Heart left ventricle (tissue), 13 donors: ENCODE measurements around the gene VPS33A.

Experiments
- CTCF ChIP-seq, 12 donors: fragments of 200-600 bp; sonication (generic) in 4 of 12; IDR thresholded peaks; one replicate each; pipeline versions ENCODE4 v1.5.0 to v1.8.0; 2018 to 2022; ENCODE audit warnings: antibody characterized with exemption in 12 of 12, mild to moderate bottlenecking in 5 of 12
- POLR2A ChIP-seq, 2 donors: fragments of 450-650 bp; IDR thresholded peaks; one replicate each; pipeline ENCODE4 v1.6.1; 2017; ENCODE audit warnings: antibody characterized with exemption in 2 of 2, mild to moderate bottlenecking in 2 of 2, moderate library complexity in 2 of 2
- donor health status: ischemic (EF 13 %, LVEDD 7.1; RV severe dilation, severe dysfunction).
- donor health status: DM: no; HTN: yes; CAD: no.
- donor health status: DM: no; HTN: no; CAD: no.
- donor health status: ischemic (EF 25% LVEDD 6.9; RV normal size, moderate dysfunction).
- donor health status: ischemic (EF 25% LVEDD 5.7; RV mildly dilated, moderate dysfunction).
- donor health status: ischemic (EF 35%, LVEDD 5.7; RV mildly dilated, moderate dysfunction).
- donor health status: nonischemic (EF 11% LVEDD 7.7; RV severe dilation, severe dysfunction).
- donor health status: DM: yes; HTN: yes; CAD: no.
- donor health status: PGD.
- donor health status: ischemic (EF 29% LVEDD 5.4; RV normal size, mild dysfunction).
- donor health status: nonischemic (EF 23%, LVEDD 6.1; RV moderate dilation, normal function).

DNA sequence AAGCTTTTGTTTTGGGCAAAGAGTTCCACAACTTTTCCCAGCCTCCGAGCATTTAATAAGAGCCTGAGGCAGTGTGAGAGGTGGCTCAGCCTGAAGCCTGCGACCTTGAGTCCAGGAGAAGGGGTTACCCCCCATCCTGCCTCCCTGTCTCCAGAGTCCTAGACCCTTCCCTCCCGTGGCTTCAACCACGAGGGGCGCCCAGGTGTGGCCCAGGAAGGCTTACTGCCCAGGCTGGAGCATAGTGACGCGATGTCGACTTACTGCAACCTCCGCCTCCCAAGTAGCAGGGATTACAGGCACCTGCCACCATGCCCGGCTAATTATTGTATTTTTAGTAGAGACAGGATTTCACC lies 82.7 kb downstream of the VPS33A start:
- no peak for TF ChIP-seq POLR2A (IDR thresholded peaks at IDR 0.05)
- TF ChIP-seq CTCF (IDR thresholded peaks at IDR 0.05), result no peak
